OCI-LY3 (cell line): ENCODE data around the gene FRMD3.

Source experiments
- EZH2phosphoT487 ChIP-seq: fragments of 200-600 bp; shearing (Covaris generic); IDR thresholded peaks from 2 replicates; pipeline ENCODE4 v1.6.1; 2018; ENCODE audit warnings: antibody characterized with exemption, mixed run types, low read depth
- TF ChIP-seq, protein P1 (sequence below): fragments of 200-600, 300-600 bp; sonication (generic); IDR thresholded peaks from 2 replicates; pipeline ENCODE4 v1.5.1; 2014; ENCODE audit warnings: antibody characterized with exemption, low read length, low read depth

DNA sequence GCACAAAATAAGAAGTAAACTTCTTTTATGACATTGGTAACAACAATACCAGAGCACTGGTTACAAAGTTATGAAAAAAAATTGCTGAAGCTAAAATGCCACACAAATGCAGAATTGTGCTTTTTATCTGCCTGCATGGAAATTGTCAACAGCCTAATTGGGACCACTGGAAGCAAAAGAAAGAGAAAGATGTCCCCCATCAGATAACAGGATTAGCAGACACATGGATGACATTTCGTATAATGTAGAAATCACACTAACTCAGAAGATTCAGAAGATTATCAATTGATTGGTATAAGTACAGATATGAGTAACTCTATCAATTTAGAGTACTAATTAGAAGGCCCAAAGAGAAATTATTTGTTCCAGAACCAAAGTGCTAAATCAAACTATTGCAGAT is 19.1 kb upstream of the FRMD3 start:
- TF ChIP-seq, protein P1, sequence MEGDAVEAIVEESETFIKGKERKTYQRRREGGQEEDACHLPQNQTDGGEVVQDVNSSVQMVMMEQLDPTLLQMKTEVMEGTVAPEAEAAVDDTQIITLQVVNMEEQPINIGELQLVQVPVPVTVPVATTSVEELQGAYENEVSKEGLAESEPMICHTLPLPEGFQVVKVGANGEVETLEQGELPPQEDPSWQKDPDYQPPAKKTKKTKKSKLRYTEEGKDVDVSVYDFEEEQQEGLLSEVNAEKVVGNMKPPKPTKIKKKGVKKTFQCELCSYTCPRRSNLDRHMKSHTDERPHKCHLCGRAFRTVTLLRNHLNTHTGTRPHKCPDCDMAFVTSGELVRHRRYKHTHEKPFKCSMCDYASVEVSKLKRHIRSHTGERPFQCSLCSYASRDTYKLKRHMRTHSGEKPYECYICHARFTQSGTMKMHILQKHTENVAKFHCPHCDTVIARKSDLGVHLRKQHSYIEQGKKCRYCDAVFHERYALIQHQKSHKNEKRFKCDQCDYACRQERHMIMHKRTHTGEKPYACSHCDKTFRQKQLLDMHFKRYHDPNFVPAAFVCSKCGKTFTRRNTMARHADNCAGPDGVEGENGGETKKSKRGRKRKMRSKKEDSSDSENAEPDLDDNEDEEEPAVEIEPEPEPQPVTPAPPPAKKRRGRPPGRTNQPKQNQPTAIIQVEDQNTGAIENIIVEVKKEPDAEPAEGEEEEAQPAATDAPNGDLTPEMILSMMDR, result no peak
- TF ChIP-seq EZH2phosphoT487, result no peak
